GM12878 (cell line): Measurements from ENCODE around the gene RPUSD2. TPM values are rescaled to one million over a fixed set of nuclear protein-coding genes. Genes with fewer than 3 reads are reported as not detected.

Experiments
- ATAC-seq: fragments of 200-7000 bp; cut with Tn5 transposase; 3 replicates; pipeline ENCODE4 v1.9.1; 2020; ENCODE audit warnings: mild to moderate bottlenecking, moderate library complexity
- BruUV-seq: library from RNA; stranded (reverse); fragments of 400-500 nt; replicated peaks from 2 replicates; lab custom pipeline; 2021; lab: Mats Ljungman, UMichigan
- CTCF ChIA-PET: fragments of 300-600 bp; sonication (Branson Sonifier 250); formaldehyde crosslinking; extraction: SDS; loops from one replicate; lab custom pipeline; 2021; ENCODE audit warnings: inconsistent platforms; lab: Yijun Ruan, JAX
- POLR2A ChIA-PET: fragments of 350-600 bp; formaldehyde crosslinking; extraction: SDS; loops from one replicate; lab custom pipeline; 2021; ENCODE audit warnings: inconsistent platforms; lab: Charles Lee
- RAD21 ChIA-PET: fragments of 300-600 bp; sonication (Branson Sonifier 250); formaldehyde crosslinking; loops from one replicate; lab custom pipeline; 2023; ENCODE audit warnings: antibody characterized with exemption; ENCODE audit not compliant: unreplicated experiment; lab: Charles Lee
- SMC1A ChIA-PET: fragments of 300-600 bp; sonication (Branson Sonifier 250); formaldehyde crosslinking; loops from one replicate; lab custom pipeline; 2023; ENCODE audit not compliant: unreplicated experiment, uncharacterized antibody; lab: Charles Lee
- DNase-seq: peaks from one replicate; pipeline ENCODE4 v3.0.0-alpha.2; 2011; ENCODE audit warnings: low read depth, low spot score
- FAIRE-seq: peaks from 3 replicates; lab custom pipeline; 2011; peaks lifted over from hg19 to GRCh38; lab: Jason Lieb, UNC
- H2AFZ ChIP-seq: 2 replicates; pipeline ENCODE4 v1.6.0; 2011; ENCODE audit warnings: low read depth, low read length, control low read depth; ENCODE audit not compliant: control insufficient read depth
- H3K27ac ChIP-seq: 2 replicates; pipeline ENCODE4 v1.5.1; 2011; ENCODE audit warnings: control low read depth; ENCODE audit not compliant: control insufficient read depth, insufficient read depth
- H3K27me3 ChIP-seq, 2 experiments: replicated peaks in 1 of 2; 2 replicates each; pipeline versions ENCODE4 v1.6.0 to v1.6.1; 2011; ENCODE audit warnings: low read length in 1 of 2; ENCODE audit not compliant: control insufficient read depth in 2 of 2, insufficient read depth in 2 of 2
- H3K36me3 ChIP-seq, 2 experiments: 2 replicates each; pipeline ENCODE4 v1.5.1; 2011; ENCODE audit warnings: low read length in 1 of 2; ENCODE audit not compliant: control insufficient read depth in 2 of 2, insufficient read depth in 2 of 2
- H3K4me1 ChIP-seq: 2 replicates; pipeline ENCODE4 v1.6.1; 2011; ENCODE audit warnings: mild to moderate bottlenecking, low read length, moderate library complexity, mixed read lengths; ENCODE audit not compliant: control insufficient read depth, insufficient read depth
- H3K4me2 ChIP-seq: 2 replicates; pipeline ENCODE4 v1.6.0; 2011; ENCODE audit warnings: control low read depth; ENCODE audit not compliant: control insufficient read depth, insufficient read depth
- H3K4me3 ChIP-seq: fragments of 200-600 bp; sonication (generic); 2 replicates; pipeline ENCODE4 v1.5.1; 2016
- H3K79me2 ChIP-seq: 2 replicates; pipeline ENCODE4 v1.6.0; 2011; ENCODE audit warnings: low read length; ENCODE audit not compliant: control insufficient read depth, insufficient read depth
- H3K9ac ChIP-seq: 2 replicates; pipeline ENCODE4 v1.8.0; 2011; ENCODE audit warnings: low read length, control low read depth, mixed read lengths; ENCODE audit not compliant: control insufficient read depth, insufficient read depth
- H3K9me3 ChIP-seq: replicated peaks from 3 replicates; pipeline ENCODE4 v1.5.1; 2011; ENCODE audit warnings: mild to moderate bottlenecking, low read length; ENCODE audit not compliant: control insufficient read depth, insufficient read depth
- H4K20me1 ChIP-seq: 2 replicates; pipeline ENCODE4 v1.6.0; 2011; ENCODE audit not compliant: control insufficient read depth, insufficient read depth
- ATF2 ChIP-seq: IDR thresholded peaks from 2 replicates; pipeline ENCODE4 v1.6.1; 2012; ENCODE audit warnings: low read length, inconsistent platforms
- CUX1 ChIP-seq: IDR thresholded peaks from 2 replicates; pipeline ENCODE4 v1.6.1; 2012; ENCODE audit warnings: improper control_type of control experiment, low read depth, low read length; ENCODE audit not compliant: insufficient replicate concordance
- IKZF2 ChIP-seq, 2 experiments: fragments of 450-650 bp; IDR thresholded peaks; 2 replicates each; pipeline ENCODE4 v1.6.1; 2017; ENCODE audit warnings: mild to moderate bottlenecking in 2 of 2, moderate library complexity in 2 of 2
- MEF2A ChIP-seq: IDR thresholded peaks from 2 replicates; pipeline ENCODE4 v1.6.1; 2011; ENCODE audit warnings: low read depth, mild to moderate bottlenecking, low read length, moderate library complexity; ENCODE audit not compliant: insufficient read depth
- NFIC ChIP-seq: IDR thresholded peaks from 2 replicates; pipeline ENCODE4 v1.6.1; 2012; ENCODE audit warnings: low read depth, mild to moderate bottlenecking, inconsistent platforms, low read length, moderate library complexity
- RUNX3 ChIP-seq: IDR thresholded peaks from 2 replicates; pipeline ENCODE4 v1.6.1; 2012; ENCODE audit warnings: low read length, inconsistent platforms
- SRF ChIP-seq, 2 experiments: IDR thresholded peaks; 2 replicates each; pipeline ENCODE4 v1.6.1; 2011; ENCODE audit warnings: low read depth in 2 of 2, low read length in 2 of 2, mild to moderate bottlenecking in 1 of 2, moderate library complexity in 1 of 2
- in situ Hi-C: fragments of 300-500 bp; cut with MboI; formaldehyde crosslinking; loops from 9 replicates; pipeline ENCODE4 v1.14.3; 2018; ENCODE audit warnings: mixed read lengths
- intact Hi-C: fragments of 100-400 bp; cut with micrococcal nuclease; formaldehyde crosslinking; loops from one replicate; pipeline ENCODE4 v1.14.2; 2022; ENCODE audit not compliant: unreplicated experiment
- polyA plus RNA-seq, 11 experiments: library from polyadenylated mRNA; depleted of rRNA in 4 of 11; unstranded in 6 of 11; stranded (reverse) in 5 of 11; fragments of >200 nt; fragmentation: Nextera tagmentation in 4 of 11; fragmentation: Illumina TruSeq in 1 of 11; extraction: Ambion mirVana in 4 of 11; extraction: Trizol in 1 of 11; gene quantifications; 1 replicate in 1 of 11; 2 replicates in 10 of 11; pipeline versions ENCODE4 v1.2.1 to v1.2.3, GENCODE V29; 2011 to 2016; ENCODE audit warnings: inconsistent platforms in 2 of 11, missing spikeins in 2 of 11, low read depth in 1 of 11
- total RNA-seq, 4 experiments: library from RNA; depleted of rRNA in 3 of 4; stranded (reverse); fragments of >200 nt in 3 of 4; fragmentation: Illumina TruSeq in 1 of 4; extraction: Trizol in 1 of 4; gene quantifications; 2 replicates each; pipeline versions ENCODE4 v1.2.1 to v1.2.3, GENCODE V29; 2013 to 2021

Gene RPUSD2
- total and polyA plus RNA-seq, 10 of the 15 experiments (the other 5 are each of a cell fraction or from before 2014, with no cell fraction given) = 4.0 to 33.3 (median 18.5) TPM

GRCh38 chr15:40523611-40524010, 45.5 kb upstream of the RPUSD2 start:
- in situ Hi-C loops = no loop called here
- POLR2A ChIA-PET = interaction anchor here (0.6 to 1.4 kb wide), 3 partner anchors 29 to 211 kb away, joined by 3 to 7 read pairs (median 5); partner anchors contain the start of gene CCDC32

More at GRCh38 chr15:40523611-40524010, 45.5 kb upstream of the RPUSD2 start:
- SMC1A ChIA-PET = interaction anchor here (1.2 to 1.4 kb wide), 2 partner anchors 14 to 20 kb away, joined by 3 to 4 read pairs; no protein-coding TSS in a partner anchor
- ATAC-seq (peak; percentile 13; the same call in 1 of the 3 replicates), FAIRE-seq (no peak), DNase-seq (no peak)
- no peaks in the 10 kb centered on the region for H3K27me3 ChIP-seq
- no peak overlapping the region for H3K27ac ChIP-seq
- H3K9ac ChIP-seq = no peak overlapping the region
- no peak overlapping the region for H2AFZ ChIP-seq
- H3K4me3 ChIP-seq = no peak overlapping the region
- CTCF ChIA-PET = interaction anchor here (1.6 kb wide), 1 partner anchor 66 kb away, joined by 5 read pairs; no protein-coding TSS in a partner anchor
- BruUV-seq = no TSS peak
- H3K4me2 ChIP-seq = no peak overlapping the region
- intact Hi-C loops = loop anchor here (5.0 kb wide), 1 partner anchor 44 kb away; the partner anchor contains the start of genes CCDC32 and RPUSD2
- no peaks in the 10 kb centered on the region for H3K36me3 ChIP-seq
- peaks cover 6% of the 10 kb centered on the region for H3K4me1 ChIP-seq
- H3K9me3 ChIP-seq = no peaks in the 10 kb centered on the region
- H3K79me2 ChIP-seq = no peaks in the 10 kb centered on the region
- RAD21 ChIA-PET = interaction anchor here (0.6 to 2.2 kb wide), 8 partner anchors 15 to 1503 kb away, joined by 3 to 11 read pairs (median 4); partner anchors contain the start of genes CCDC32 and RPUSD2
- H4K20me1 ChIP-seq = no peaks in the 10 kb centered on the region
- TF ChIP-seq ATF2 (0 out of 2 replicates have a peak, but pooled peaks have one; percentile 33), SRF (IDR thresholded peaks at IDR 0.05; ENCODE audit: low read depth in 2 of 2, low read length in 2 of 2) (no peak), IKZF2 (IDR thresholded peaks at IDR 0.05) (peak in 1 of 2 experiments; percentile 39; a peak in 1 of 4 replicates), NFIC (peak; percentile 51; the same call in 1 of the 2 replicates), MEF2A (0 out of 2 replicates have a peak, but pooled peaks have one; percentile 34), CUX1 (no peak), RUNX3 (peak; percentile 63)
- TF ChIP-seq, all 136 proteins: peak for 5
